ENCODE results near the gene CNOT2.

DNA sequence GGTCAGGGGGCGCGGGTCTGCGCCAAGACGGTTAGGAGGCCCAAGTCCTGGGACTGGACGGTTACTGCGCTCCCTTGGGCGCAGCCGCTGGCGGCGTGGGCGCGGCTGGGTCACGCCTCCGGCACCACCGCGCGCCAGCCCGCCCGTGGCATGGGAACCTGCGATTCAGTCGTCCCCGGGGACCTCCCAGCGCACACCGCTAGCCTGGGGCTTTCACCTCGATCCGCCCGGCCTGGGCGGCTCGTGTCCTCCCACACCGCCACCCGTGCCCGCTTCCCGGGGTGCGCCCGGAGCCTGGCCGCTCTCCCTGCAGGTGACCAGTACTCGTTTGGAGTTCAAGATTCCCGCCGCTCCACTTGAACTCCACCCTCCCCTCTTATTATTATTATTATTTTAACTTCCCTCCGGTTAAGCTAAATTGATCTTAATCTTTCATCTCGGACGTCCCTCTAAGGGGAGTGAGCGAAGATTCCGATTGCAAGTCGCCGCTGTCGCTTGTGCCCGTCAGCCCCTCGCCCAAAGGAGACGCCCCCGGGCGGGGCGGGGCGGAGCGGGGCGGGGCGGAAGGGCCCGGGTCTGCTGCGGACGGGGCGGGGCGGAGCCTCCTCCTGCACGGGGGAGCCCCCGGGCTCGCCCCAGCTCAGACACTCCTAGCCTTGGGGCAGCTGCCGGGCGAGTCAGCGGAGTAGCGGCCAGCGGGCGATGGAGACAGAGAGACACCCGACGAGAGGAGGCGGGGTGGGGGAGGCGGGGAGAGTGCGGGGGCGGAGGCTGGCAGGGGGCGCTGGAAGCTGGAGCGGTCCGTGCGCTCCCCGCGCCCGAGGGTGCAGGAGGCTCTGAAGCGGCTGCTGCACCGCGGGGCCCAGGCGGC, 122.7 kb downstream of the CNOT2 start, which contains the start of gene KCNMB4:
- TF ChIP-seq CTCF (conservative IDR thresholded peaks at IDR 0.05) (no peak), EZH2 (IDR thresholded peaks at IDR 0.05; ENCODE audit: low read depth) (no peak)
